ENCODE results near the gene CCL4L2. TPM values are rescaled to one million over a fixed set of nuclear protein-coding genes. Genes with fewer than 3 reads are reported as not detected.
"Not testable (repeated sequence)": the region's sequence is repeated elsewhere in the genome, so short reads cannot be mapped to it uniquely, and the experiment has no call there.

Gene CCL4L2
- total RNA-seq, 1 donor from 2014 or later, result not detected

- Mint-ChIP-seq H3K27ac (ENCODE audit: unreplicated experiment) (peak overlapping the region; percentile 58), H3K36me3 (ENCODE audit: low read depth, unreplicated experiment) (no peaks in the 10 kb centered on the region), H3K4me3 (ENCODE audit: unreplicated experiment) (peak overlapping the region; percentile 79), H3K9me3 (ENCODE audit: unreplicated experiment) (no peaks in the 10 kb centered on the region), H3K27me3 (ENCODE audit: unreplicated experiment) (peaks cover 13% of the 10 kb centered on the region), H3K4me1 (ENCODE audit: unreplicated experiment) (peaks cover 35% of the 10 kb centered on the region)
- DNase-seq (ENCODE audit: low spot score), result no peak
- no peak for TF ChIP-seq CTCF (IDR thresholded peaks at IDR 0.05; ENCODE audit: unreplicated experiment)
Measured at GRCh38 chr17:36184023-36184765, 26.7 kb upstream of the CCL4L2 start.

- Mint-ChIP-seq H3K9me3 (ENCODE audit: unreplicated experiment) (no peaks in the 10 kb centered on the region), H3K4me1 (ENCODE audit: unreplicated experiment) (peaks cover 41% of the 10 kb centered on the region), H3K27ac (ENCODE audit: unreplicated experiment) (no peak overlapping the region), H3K4me3 (ENCODE audit: unreplicated experiment) (no peak overlapping the region), H3K36me3 (ENCODE audit: low read depth, unreplicated experiment) (no peaks in the 10 kb centered on the region), H3K27me3 (ENCODE audit: unreplicated experiment) (peaks cover 13% of the 10 kb centered on the region)
- no peak for TF ChIP-seq CTCF (IDR thresholded peaks at IDR 0.05; ENCODE audit: unreplicated experiment)
- no peak for DNase-seq (ENCODE audit: low spot score)
Measured at GRCh38 chr17:36185416-36185815, 25.4 kb upstream of the CCL4L2 start.

DNA sequence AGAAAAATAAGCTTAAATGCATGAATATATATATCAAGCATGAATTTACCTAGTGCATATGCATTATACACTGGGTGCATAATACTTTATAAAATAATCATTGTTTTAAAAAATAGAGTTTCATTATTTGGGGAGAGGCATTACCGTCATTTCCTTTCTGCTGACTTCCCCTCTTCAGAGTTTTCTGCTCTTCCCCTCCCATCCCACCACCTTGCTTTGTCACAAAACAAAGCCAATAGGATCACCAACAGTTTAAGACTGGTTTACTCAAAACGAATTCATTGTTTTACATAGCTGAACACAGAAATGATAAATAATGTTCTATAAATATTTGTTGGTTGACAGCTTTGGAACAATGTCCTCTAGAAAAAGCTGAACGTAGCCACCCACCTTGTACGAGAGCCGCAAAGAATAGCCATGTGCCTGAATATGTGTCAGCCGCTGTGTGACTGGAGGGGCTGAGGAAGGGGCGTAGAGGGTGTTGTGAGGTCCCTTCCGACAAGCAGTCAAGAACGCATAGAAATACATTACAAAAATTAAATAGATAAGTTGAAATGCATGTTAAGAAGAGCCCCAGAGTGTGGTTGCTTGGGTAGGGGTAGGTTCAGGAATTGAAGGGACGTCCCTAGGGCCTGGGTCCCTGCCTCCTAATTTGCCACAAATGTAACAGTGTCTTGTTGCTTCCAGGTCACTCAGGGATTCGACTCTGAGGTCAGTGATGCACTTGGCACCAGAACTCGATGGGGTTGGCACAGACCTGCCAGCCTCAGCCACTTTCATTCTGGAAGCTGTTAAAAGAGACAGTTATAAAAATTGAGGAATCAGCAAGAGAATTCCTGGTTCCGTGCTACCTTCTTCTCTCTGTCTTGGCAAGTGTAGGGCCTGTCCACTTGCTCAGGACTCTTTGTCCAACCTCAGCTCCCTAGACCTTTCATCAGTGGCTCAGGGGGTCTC is 23.8 kb upstream of the CCL4L2 start:
- not testable (repeated sequence) for H3K27me3 Mint-ChIP-seq (ENCODE audit: unreplicated experiment); DNase-seq (ENCODE audit: low spot score); H3K9me3 Mint-ChIP-seq (ENCODE audit: unreplicated experiment); H3K36me3 Mint-ChIP-seq (ENCODE audit: low read depth, unreplicated experiment); H3K4me3 Mint-ChIP-seq (ENCODE audit: unreplicated experiment)
- Mint-ChIP-seq H3K27ac (ENCODE audit: unreplicated experiment) (peak overlapping the region; percentile 27), H3K4me1 (ENCODE audit: unreplicated experiment) (peaks cover 58% of the 10 kb centered on the region)

- not testable (repeated sequence) for H3K36me3 Mint-ChIP-seq (ENCODE audit: low read depth, unreplicated experiment); H3K9me3 Mint-ChIP-seq (ENCODE audit: unreplicated experiment); DNase-seq (ENCODE audit: low spot score); H3K4me3 Mint-ChIP-seq (ENCODE audit: unreplicated experiment); H3K27me3 Mint-ChIP-seq (ENCODE audit: unreplicated experiment)
- peaks cover 61% of the 10 kb centered on the region for H3K4me1 Mint-ChIP-seq (ENCODE audit: unreplicated experiment)
- peak overlapping the region; percentile 27 for H3K27ac Mint-ChIP-seq (ENCODE audit: unreplicated experiment)
Measured at GRCh38 chr17:36187943-36188665, 22.8 kb upstream of the CCL4L2 start.

GRCh38 chr17:36188891-36189306 is 22.0 kb upstream of the CCL4L2 start:
- no peak overlapping the region for H3K4me3 Mint-ChIP-seq (ENCODE audit: unreplicated experiment)
- peak overlapping the region; percentile 81 for H3K27ac Mint-ChIP-seq (ENCODE audit: unreplicated experiment)
- no peaks in the 10 kb centered on the region for H3K9me3 Mint-ChIP-seq (ENCODE audit: unreplicated experiment)
- no peak for DNase-seq (ENCODE audit: low spot score)
- TF ChIP-seq CTCF (IDR thresholded peaks at IDR 0.05; ENCODE audit: unreplicated experiment), result no peak
- H3K36me3 Mint-ChIP-seq (ENCODE audit: low read depth, unreplicated experiment), result no peaks in the 10 kb centered on the region
- peaks cover 61% of the 10 kb centered on the region for H3K4me1 Mint-ChIP-seq (ENCODE audit: unreplicated experiment)
- peaks cover 4% of the 10 kb centered on the region for H3K27me3 Mint-ChIP-seq (ENCODE audit: unreplicated experiment)

DNA sequence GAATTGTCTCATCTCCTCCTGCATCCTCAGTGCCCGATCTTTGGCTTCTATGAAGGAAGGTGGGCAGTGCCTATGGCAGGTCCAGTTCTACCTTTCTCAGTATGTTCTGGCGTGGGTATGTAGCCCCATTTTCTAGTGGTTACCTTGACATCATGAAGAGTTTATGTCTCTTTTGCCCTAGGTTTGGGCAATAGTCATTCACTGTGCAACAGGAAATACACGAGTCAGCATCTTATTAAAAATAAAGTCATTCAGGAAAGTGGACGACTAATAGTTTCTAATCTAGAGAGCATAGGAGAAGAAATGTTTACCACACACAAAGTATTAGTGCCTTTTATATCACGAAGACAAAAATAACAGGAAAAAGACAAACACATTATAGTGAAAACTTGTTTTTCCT is 20.9 kb upstream of the CCL4L2 start:
- H3K9me3 Mint-ChIP-seq (ENCODE audit: unreplicated experiment); DNase-seq (ENCODE audit: low spot score); H3K36me3 Mint-ChIP-seq (ENCODE audit: low read depth, unreplicated experiment); H3K4me3 Mint-ChIP-seq (ENCODE audit: unreplicated experiment); H3K27me3 Mint-ChIP-seq (ENCODE audit: unreplicated experiment): not testable (repeated sequence)
- Mint-ChIP-seq H3K27ac (ENCODE audit: unreplicated experiment) (peak overlapping the region; percentile 83), H3K4me1 (ENCODE audit: unreplicated experiment) (peaks cover 60% of the 10 kb centered on the region)

DNA sequence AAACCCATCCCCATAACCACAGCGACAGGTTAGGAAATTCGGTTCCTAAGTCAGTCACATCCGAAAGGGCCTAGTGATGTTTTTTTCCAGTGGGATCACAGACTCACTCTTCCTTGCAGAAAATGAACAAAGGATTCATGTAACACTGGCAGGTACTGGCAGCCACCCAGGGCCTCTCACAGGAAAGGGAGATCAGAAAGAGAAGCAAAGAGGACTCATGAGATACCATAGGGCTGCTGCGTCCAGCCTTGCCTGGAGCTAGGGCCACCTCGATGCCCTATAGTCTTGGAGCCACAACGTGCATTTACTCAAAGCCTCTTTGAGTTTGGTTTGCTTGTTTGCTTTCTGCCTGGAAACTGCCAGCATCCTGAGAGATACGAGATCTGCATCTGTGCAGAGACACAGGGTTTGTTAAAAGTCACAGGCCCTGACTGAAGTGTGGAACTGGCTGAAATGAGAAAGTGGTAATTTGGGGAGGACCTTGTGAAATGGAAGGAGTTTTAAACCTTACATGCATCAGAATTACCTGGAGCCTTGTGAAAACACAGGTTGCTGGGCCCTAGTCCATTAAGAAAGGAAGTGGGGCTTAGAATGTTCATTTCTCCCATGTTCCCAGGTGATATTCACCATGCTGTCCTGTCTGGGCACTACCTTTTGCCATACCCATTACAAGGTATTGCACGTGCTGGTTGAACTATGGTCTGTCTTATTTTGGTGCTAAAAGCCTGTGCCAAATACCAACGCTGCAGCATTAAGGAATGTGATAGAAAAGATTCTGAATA is 20.1 kb upstream of the CCL4L2 start:
- H3K27me3 Mint-ChIP-seq (ENCODE audit: unreplicated experiment); H3K9me3 Mint-ChIP-seq (ENCODE audit: unreplicated experiment); H3K4me3 Mint-ChIP-seq (ENCODE audit: unreplicated experiment); DNase-seq (ENCODE audit: low spot score); H3K36me3 Mint-ChIP-seq (ENCODE audit: low read depth, unreplicated experiment): not testable (repeated sequence)
- H3K4me1 Mint-ChIP-seq (ENCODE audit: unreplicated experiment), result peaks cover 67% of the 10 kb centered on the region
- peak overlapping the region; percentile 83 for H3K27ac Mint-ChIP-seq (ENCODE audit: unreplicated experiment)
